Esophagus (tissue), 2 donors: ENCODE results near the gene MAMDC4. TPM values are rescaled to one million over a fixed set of nuclear protein-coding genes. Genes with fewer than 3 reads are reported as not detected.
"Not testable (repeated sequence)": the region's sequence is repeated elsewhere in the genome, so short reads cannot be mapped to it uniquely, and the experiment has no call there.

Experiments
- H3K27ac ChIP-seq, 2 donors: one replicate each; pipeline ENCODE4 v1.5.1; 2013; ENCODE audit warnings: low read depth in 2 of 2, mild to moderate bottlenecking in 2 of 2, inconsistent platforms in 1 of 2, low read length in 1 of 2, moderate library complexity in 1 of 2
- H3K27me3 ChIP-seq, 2 donors: one replicate each; pipeline ENCODE4 v1.6.1; 2013; ENCODE audit warnings: low read length in 2 of 2, control low read depth in 1 of 2, mild to moderate bottlenecking in 1 of 2; ENCODE audit not compliant: insufficient read depth in 2 of 2, control insufficient read depth in 1 of 2
- H3K36me3 ChIP-seq, 2 donors: one replicate each; pipeline ENCODE4 v1.6.1; 2013; ENCODE audit warnings: low read length in 1 of 2; ENCODE audit not compliant: control insufficient read depth in 2 of 2, insufficient read depth in 2 of 2
- H3K4me1 ChIP-seq, 2 donors: one replicate each; pipeline ENCODE4 v1.6.1; 2013; ENCODE audit warnings: low read length in 1 of 2; ENCODE audit not compliant: control insufficient read depth in 2 of 2, insufficient read depth in 2 of 2
- H3K4me3 ChIP-seq, 2 donors: one replicate each; pipeline ENCODE4 v1.5.1; 2013; ENCODE audit warnings: low read length in 2 of 2, mild to moderate bottlenecking in 2 of 2, low read depth in 1 of 2, moderate library complexity in 1 of 2
- H3K9me3 ChIP-seq, 2 donors: one replicate each; pipeline ENCODE4 v1.6.1; 2013; ENCODE audit warnings: mild to moderate bottlenecking in 2 of 2, low read depth in 1 of 2, low read length in 1 of 2, moderate library complexity in 1 of 2; ENCODE audit not compliant: control insufficient read depth in 2 of 2, insufficient read depth in 1 of 2
- WGBS, 2 donors: extraction: QIAGEN DNeasy Blood & Tissue Kit; methylation state at CpG; one replicate each; pipeline ENCODE4 v1.1.7; 2013; 5-methylcytosine and 5-hydroxymethylcytosine counted together
- polyA plus RNA-seq, 2 donors: library from polyadenylated mRNA; stranded (reverse); fragments of 200-250 nt; gene quantifications; one replicate each; pipeline ENCODE4 v1.2.3, GENCODE V29; 2013
- donor health status: healthy with polysubstance abuse.
- donor health status: Bipolar disorder and iron deficiency.

Gene MAMDC4
- polyA plus RNA-seq, 2 donors, result 3.9 to 11.5 TPM

- H3K4me3 ChIP-seq, result no peak overlapping the region
- H3K36me3 ChIP-seq, result peaks cover 16 to 33% of the 10 kb centered on the region in 2 donors
- H3K9me3 ChIP-seq, result no peaks in the 10 kb centered on the region
- no peak overlapping the region for H3K27ac ChIP-seq
- no peaks in the 10 kb centered on the region for H3K27me3 ChIP-seq
- H3K4me1 ChIP-seq, result peaks cover 6 to 25% of the 10 kb centered on the region in 2 donors
- 91 to 92% methylated on average over 31 of the region's 31 CpGs for WGBS, 2 donors
These were observed 10.9 kb downstream of the MAMDC4 start for GRCh38 chr9:136862849-136863622.

DNA sequence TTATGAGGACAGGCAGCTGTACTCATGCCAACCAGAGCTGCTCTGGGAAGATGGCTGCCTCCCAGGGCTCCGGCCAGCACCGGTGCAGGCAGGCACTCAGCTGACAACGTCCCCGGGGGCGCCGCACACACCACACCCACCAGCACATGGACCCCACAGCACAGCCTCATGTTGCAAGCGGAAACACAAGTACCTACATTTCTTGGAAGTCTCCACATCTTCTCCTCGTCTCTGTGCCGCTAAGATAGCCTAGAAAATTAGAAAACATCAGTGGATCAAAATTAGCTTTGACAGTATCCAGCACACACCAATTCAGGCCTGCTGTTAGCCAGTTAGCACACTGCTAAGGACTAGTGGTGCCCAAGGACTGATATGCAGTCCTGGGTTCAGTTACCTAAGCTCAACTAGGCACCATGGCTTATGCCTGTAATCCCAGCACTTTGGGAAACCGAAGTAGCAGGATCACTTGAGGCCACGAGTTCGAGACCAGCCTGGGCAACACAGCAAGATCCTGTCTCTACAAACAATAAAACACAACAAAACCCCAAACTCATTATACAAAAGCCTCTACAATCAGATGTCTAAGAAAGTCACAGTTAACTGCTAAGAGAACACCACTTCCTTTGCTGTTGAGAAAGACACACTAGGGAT is 11.6 kb downstream of the MAMDC4 start:
- no peak overlapping the region for H3K27ac ChIP-seq
- no peaks in the 10 kb centered on the region for H3K9me3 ChIP-seq
- 88 to 90% methylated on average over 12 of the region's 12 CpGs for WGBS, 2 donors
- H3K27me3 ChIP-seq, result no peaks in the 10 kb centered on the region
- H3K36me3 ChIP-seq, result peaks cover 16 to 33% of the 10 kb centered on the region in 2 donors
- no peak overlapping the region for H3K4me3 ChIP-seq
- peaks cover under 1 to 18% of the 10 kb centered on the region in 2 donors for H3K4me1 ChIP-seq

- peak overlapping the region; percentile 68 to 92 for H3K27ac ChIP-seq
- WGBS, 2 donors, result 47 to 61% methylated on average over 11 of the region's 11 CpGs
- H3K36me3 ChIP-seq, result peaks cover 16 to 33% of the 10 kb centered on the region in 2 donors
These were observed 13.1 kb downstream of the MAMDC4 start for GRCh38 chr9:136865041-136865767.

GRCh38 chr9:136865768-136866103 is 13.6 kb downstream of the MAMDC4 start:
- peaks cover 16 to 30% of the 10 kb centered on the region in 2 donors for H3K36me3 ChIP-seq
- 2% methylated on average over 14 to 20 of the region's 20 CpGs for WGBS, 2 donors
- H3K27me3 ChIP-seq, result no peaks in the 10 kb centered on the region
- H3K27ac ChIP-seq, result peak overlapping the region; percentile 68 to 92
- no peaks in the 10 kb centered on the region for H3K9me3 ChIP-seq
- H3K4me3 ChIP-seq, result peak overlapping the region; percentile 74 to 98
- H3K4me1 ChIP-seq, result peaks cover 0 to 8% of the 10 kb centered on the region in 2 donors

More at GRCh38 chr9:136865041-136865767, 13.1 kb downstream of the MAMDC4 start:
- Histone ChIP-seq H3K4me1 (peaks cover 0 to 8% of the 10 kb centered on the region in 2 donors), H3K4me3 (peak overlapping the region; percentile 74 to 98), H3K27me3 (no peaks in the 10 kb centered on the region), H3K9me3 (no peaks in the 10 kb centered on the region)

- 80 to 81% methylated on average over 29 of the region's 29 CpGs for WGBS, 2 donors
- not testable (repeated sequence) for H3K9me3 ChIP-seq, H3K27me3 ChIP-seq
These were observed 14.8 kb downstream of the MAMDC4 start for GRCh38 chr9:136866898-136867421.

DNA sequence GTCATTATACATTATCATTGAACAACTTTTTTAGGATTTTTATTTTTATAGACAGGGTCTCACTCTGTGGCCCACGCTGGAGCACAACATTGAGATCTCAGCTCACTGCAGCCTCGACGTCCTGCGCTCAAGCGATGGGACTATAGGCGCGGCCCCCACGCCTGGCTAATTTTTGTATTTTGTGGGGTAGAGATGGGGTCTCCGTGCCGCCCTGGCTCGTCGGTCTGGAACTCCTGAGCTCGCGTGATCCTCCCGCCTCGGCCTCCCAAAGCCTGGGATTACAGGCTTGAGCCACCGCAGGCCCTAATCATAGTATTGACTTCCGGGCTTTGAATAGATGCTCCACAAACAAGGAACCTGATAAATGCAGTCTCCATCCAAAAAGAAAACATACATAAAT is 15.3 kb downstream of the MAMDC4 start:
- peaks cover 0 to 8% of the 10 kb centered on the region in 2 donors for H3K4me1 ChIP-seq
- WGBS, 2 donors, result 98% methylated on average over 18 of the region's 18 CpGs
- H3K9me3 ChIP-seq, result no peaks in the 10 kb centered on the region
- no peak overlapping the region for H3K4me3 ChIP-seq
- no peaks in the 10 kb centered on the region for H3K27me3 ChIP-seq
- no peak overlapping the region for H3K27ac ChIP-seq
- peaks cover 6 to 14% of the 10 kb centered on the region in 2 donors for H3K36me3 ChIP-seq

More at GRCh38 chr9:136866898-136867421, 14.8 kb downstream of the MAMDC4 start:
- H3K4me3 ChIP-seq, result peak overlapping the region; percentile 74 to 98
- not testable (repeated sequence) for H3K4me1 ChIP-seq, H3K27ac ChIP-seq
- H3K36me3 ChIP-seq, result peaks cover 9 to 19% of the 10 kb centered on the region in 2 donors

- Histone ChIP-seq H3K4me1 (peaks cover 0 to 8% of the 10 kb centered on the region in 2 donors), H3K4me3 (no peak overlapping the region), H3K9me3 (no peaks in the 10 kb centered on the region), H3K36me3 (peaks cover 2 to 9% of the 10 kb centered on the region in 2 donors), H3K27me3 (no peaks in the 10 kb centered on the region), H3K27ac (no peak overlapping the region)
- WGBS, 2 donors, result 98% methylated on average over 18 of the region's 18 CpGs
These were observed 15.8 kb downstream of the MAMDC4 start for GRCh38 chr9:136867917-136868316.

GRCh38 chr9:136868644-136869043 is 16.5 kb downstream of the MAMDC4 start:
- H3K27me3 ChIP-seq, result no peaks in the 10 kb centered on the region
- WGBS, 2 donors, result 93 to 96% methylated on average over 11 of the region's 11 CpGs

GRCh38 chr9:136869611-136870010 is 17.5 kb downstream of the MAMDC4 start:
- not testable (repeated sequence) for H3K4me1 ChIP-seq, H3K36me3 ChIP-seq, H3K4me3 ChIP-seq, H3K9me3 ChIP-seq, H3K27ac ChIP-seq, H3K27me3 ChIP-seq
- 67 to 77% methylated on average over 2 of the region's 2 CpGs for WGBS, 2 donors

More at GRCh38 chr9:136868644-136869043, 16.5 kb downstream of the MAMDC4 start:
- no peaks in the 10 kb centered on the region for H3K9me3 ChIP-seq
- peaks cover 0 to 2% of the 10 kb centered on the region in 2 donors for H3K36me3 ChIP-seq
- H3K27ac ChIP-seq, result no peak overlapping the region
- H3K4me3 ChIP-seq, result no peak overlapping the region
- peaks cover 0 to 8% of the 10 kb centered on the region in 2 donors for H3K4me1 ChIP-seq
